K562 (cell line): ENCODE data around the gene KIAA0513. TPM values are rescaled to one million over a fixed set of nuclear protein-coding genes. Genes with fewer than 3 reads are reported as not detected.

ENCODE experiments used
- ATAC-seq: fragments of 200-7000 bp; cut with Tn5 transposase; 3 replicates; pipeline ENCODE4 v1.9.1; 2020; ENCODE audit warnings: moderate library complexity
- BruUV-seq: library from RNA; stranded (reverse); fragments of 400-500 nt; replicated peaks from 2 replicates; lab custom pipeline; 2021; lab: Mats Ljungman, UMichigan
- CTCF ChIA-PET: fragments of 300-600 bp; formaldehyde crosslinking; extraction: SDS; loops from one replicate; lab custom pipeline; 2021; ENCODE audit warnings: low intra/inter-chr PET ratio; lab: Yijun Ruan, JAX
- POLR2A ChIA-PET: fragments of 300-600, 350-650 bp; sonication (Branson Sonifier 250); formaldehyde crosslinking; extraction: SDS; loops from one replicate; lab custom pipeline; 2021; ENCODE audit warnings: antibody characterized with exemption, inconsistent platforms; lab: Yijun Ruan, JAX
- DNase-seq, 4 experiments: peaks; one replicate each; pipeline versions ENCODE4 v3.0.0 to v3.0.0-alpha.2; 2011 to 2018; ENCODE audit warnings: low spot score in 3 of 4, mixed read lengths in 3 of 4; ENCODE audit errors: extremely low read depth in 1 of 4
- FAIRE-seq: peaks from 2 replicates; lab custom pipeline; 2011; peaks lifted over from hg19 to GRCh38; lab: Jason Lieb, UNC
- H2AFZ ChIP-seq: 2 replicates; pipeline ENCODE4 v1.6.0; 2011; ENCODE audit warnings: low read depth, low read length, control low read depth, inconsistent platforms
- H3K27ac ChIP-seq: fragments of 200-600 bp; 3 replicates; pipeline ENCODE4 v1.8.0; 2011; ENCODE audit warnings: low read depth, mild to moderate bottlenecking, control low read depth, inconsistent platforms, low read length, moderate library complexity, mixed read lengths; ENCODE audit errors: extremely low read depth
- H3K27me3 ChIP-seq, 2 experiments: fragments of 300-600 bp in 1 of 2; 2 replicates in 1 of 2; 3 replicates in 1 of 2; pipeline versions ENCODE4 v1.6.0 to v1.8.0; 2011; ENCODE audit warnings: inconsistent platforms in 2 of 2, low read length in 2 of 2, mild to moderate bottlenecking in 1 of 2, mixed read lengths in 1 of 2, moderate library complexity in 1 of 2; ENCODE audit not compliant: control insufficient read depth in 2 of 2, insufficient read depth in 2 of 2
- H3K36me3 ChIP-seq: fragments of 300-600 bp; 3 replicates; pipeline ENCODE4 v1.8.0; 2011; ENCODE audit warnings: mild to moderate bottlenecking, low read length, inconsistent platforms; ENCODE audit not compliant: control insufficient read depth, insufficient read depth
- H3K4me1 ChIP-seq, 2 experiments: fragments of 200-600 bp in 1 of 2; replicated peaks in 1 of 2; 2 replicates in 1 of 2; 3 replicates in 1 of 2; pipeline versions ENCODE4 v1.5.1 to v1.8.0; 2011; ENCODE audit warnings: inconsistent platforms in 2 of 2, low read length in 2 of 2, mild to moderate bottlenecking in 1 of 2, mixed read lengths in 1 of 2, moderate library complexity in 1 of 2; ENCODE audit not compliant: control insufficient read depth in 2 of 2, insufficient read depth in 2 of 2
- H3K4me2 ChIP-seq: 2 replicates; pipeline ENCODE4 v1.6.1; 2011; ENCODE audit warnings: low read length, control low read depth, inconsistent platforms, mixed read lengths; ENCODE audit not compliant: insufficient read depth
- H3K4me3 ChIP-seq: fragments of 200-600 bp; sonication (generic), shearing (Covaris generic); 2 replicates; pipeline ENCODE4 v1.5.1; 2016; ENCODE audit warnings: control low read depth, inconsistent platforms
- H3K79me2 ChIP-seq: fragments of 200-600 bp; 3 replicates; pipeline ENCODE4 v1.8.0; 2011; ENCODE audit warnings: low read length, inconsistent platforms; ENCODE audit not compliant: control insufficient read depth, insufficient read depth
- H3K9ac ChIP-seq, 2 experiments: 2 replicates each; pipeline versions ENCODE4 v1.6.0 to v1.6.1; 2011; ENCODE audit warnings: low read depth in 2 of 2, low read length in 2 of 2, control low read depth in 1 of 2, inconsistent platforms in 1 of 2, mild to moderate bottlenecking in 1 of 2, mixed read lengths in 1 of 2; ENCODE audit not compliant: insufficient read depth in 1 of 2
- H3K9me1 ChIP-seq: one replicate; pipeline ENCODE4 v1.6.0; 2011; ENCODE audit warnings: inconsistent platforms, mild to moderate bottlenecking, low read length, moderate library complexity; ENCODE audit not compliant: control insufficient read depth, insufficient read depth
- H3K9me3 ChIP-seq: replicated peaks from 2 replicates; pipeline ENCODE4 v1.5.1; 2011; ENCODE audit warnings: low read depth, low read length, inconsistent platforms; ENCODE audit not compliant: control insufficient read depth, insufficient read depth
- H4K20me1 ChIP-seq: replicated peaks from 2 replicates; pipeline ENCODE4 v1.6.1; 2011; ENCODE audit warnings: low read length, inconsistent platforms, mixed read lengths; ENCODE audit not compliant: control insufficient read depth, insufficient read depth
- AFF1 ChIP-seq, 2 experiments: fragments of 450-650 bp; IDR thresholded peaks; 2 replicates each; pipeline ENCODE4 v1.6.1; 2018; ENCODE audit warnings: mild to moderate bottlenecking in 2 of 2, low read depth in 1 of 2; ENCODE audit not compliant: partially characterized antibody in 2 of 2
- CBX2 ChIP-seq: fragments of 200-600 bp; sonication (generic); IDR thresholded peaks from one replicate; pipeline ENCODE4 v1.6.1; 2012; ENCODE audit warnings: mild to moderate bottlenecking, low read length, inconsistent platforms; ENCODE audit not compliant: insufficient read depth, poor library complexity, severe bottlenecking
- DNMT1 ChIP-seq: fragments of 450-650 bp; IDR thresholded peaks from 2 replicates; pipeline ENCODE4 v1.6.1; 2016; ENCODE audit warnings: antibody characterized with exemption, mild to moderate bottlenecking
- GTF2B ChIP-seq: IDR thresholded peaks from 2 replicates; pipeline ENCODE4 v1.6.1; 2011; ENCODE audit not compliant: insufficient read length; ENCODE audit errors: extremely low read depth
- ID3 ChIP-seq, 2 experiments: fragments of 250-450 bp in 1 of 2; fragments of 450-650 bp in 1 of 2; sonication (Bioruptor Pico) in 1 of 2; IDR thresholded peaks; 2 replicates each; pipeline versions ENCODE4 v1.6.1 to v1.8.0; 2016 to 2021; ENCODE audit warnings: mild to moderate bottlenecking in 2 of 2, moderate library complexity in 2 of 2, missing compliant biosample characterization in 1 of 2, missing genetic modification characterization in 1 of 2
- MAZ ChIP-seq, 2 experiments: fragments of 450-650 bp in 1 of 2; sonication (generic) in 1 of 2; formaldehyde crosslinking; IDR thresholded peaks in 1 of 2; conservative IDR thresholded peaks in 1 of 2; 2 replicates each; pipeline versions ENCODE4 v1.4.0 to v1.5.0; 2020; ENCODE audit warnings: mild to moderate bottlenecking in 1 of 2, missing genetic modification reagents in 1 of 2
- MXD1 ChIP-seq: fragments of 250-450 bp; sonication (Bioruptor Pico); IDR thresholded peaks from 2 replicates; pipeline ENCODE4 v1.8.0; 2021; ENCODE audit warnings: borderline replicate concordance, mild to moderate bottlenecking, moderate library complexity; ENCODE audit not compliant: poor library complexity, severe bottlenecking
- PHTF2 ChIP-seq: fragments of 250-450 bp; sonication (Bioruptor Pico); IDR thresholded peaks from 2 replicates; pipeline ENCODE4 v1.5.0; 2021; ENCODE audit warnings: mild to moderate bottlenecking
- SMAD2 ChIP-seq: fragments of 150-350 bp; IDR thresholded peaks from 2 replicates; pipeline ENCODE4 v1.6.1; 2014; ENCODE audit warnings: low read depth, mild to moderate bottlenecking, low read length
- SPI1 ChIP-seq: IDR thresholded peaks from 2 replicates; pipeline ENCODE4 v1.6.1; 2011; ENCODE audit warnings: low read depth, low read length, control low read depth, borderline replicate concordance
- TAF9B ChIP-seq: fragments of 450-650 bp; IDR thresholded peaks from 2 replicates; pipeline ENCODE4 v1.6.1; 2018; ENCODE audit warnings: mild to moderate bottlenecking; ENCODE audit not compliant: partially characterized antibody
- TRIM24 ChIP-seq, 2 experiments: fragments of 450-650 bp; IDR thresholded peaks; 2 replicates each; pipeline ENCODE4 v1.6.1; 2016
- ZFX ChIP-seq: sonication (generic); formaldehyde crosslinking; IDR thresholded peaks from 2 replicates; pipeline ENCODE4 v1.8.0; 2022; ENCODE audit warnings: mild to moderate bottlenecking, missing genetic modification reagents, moderate library complexity
- ZNF668 ChIP-seq: fragments of 250-450 bp; sonication (Bioruptor Pico); IDR thresholded peaks from 2 replicates; pipeline ENCODE4 v1.8.0; 2022; ENCODE audit warnings: mild to moderate bottlenecking, inconsistent platforms
- ZNF764 ChIP-seq: fragments of 250-450 bp; sonication (Bioruptor Pico); IDR thresholded peaks from 2 replicates; pipeline ENCODE4 v1.4.0; 2020; ENCODE audit warnings: low read depth, mild to moderate bottlenecking, moderate library complexity
- WGBS: fragments of 100-300 bp; shearing (Covaris generic); methylation state at CpG from one replicate; pipeline ENCODE4 v1.1.6; 2016; ENCODE audit warnings: low coverage, mixed read lengths; ENCODE audit not compliant: insufficient coverage; ENCODE audit errors: missing lambda C conversion rate; 5-methylcytosine and 5-hydroxymethylcytosine counted together
- in situ Hi-C: fragments of 300-500 bp; cut with MboI; formaldehyde crosslinking; loops from 4 replicates; pipeline ENCODE4 v1.15.0; 2018; ENCODE audit warnings: inconsistent platforms, mixed read lengths
- intact Hi-C: fragments of 100-400 bp; cut with micrococcal nuclease; formaldehyde crosslinking; loops from 2 replicates; pipeline ENCODE4 v1.14.2; 2022
- polyA plus RNA-seq, 8 experiments: library from polyadenylated mRNA; depleted of rRNA in 4 of 8; stranded (reverse) in 5 of 8; unstranded in 3 of 8; fragments of >200 nt; fragmentation: Nextera tagmentation in 2 of 8; fragmentation: Illumina TruSeq in 1 of 8; extraction: Ambion mirVana in 2 of 8; extraction: Trizol in 1 of 8; gene quantifications; 2 replicates each; pipeline versions ENCODE4 v1.2.1 to v1.2.3, GENCODE V29; 2011 to 2014; ENCODE audit warnings: inconsistent platforms in 1 of 8, missing spikeins in 1 of 8
- total RNA-seq, 7 experiments: library from RNA; depleted of rRNA in 6 of 7; stranded (reverse); fragments of >200 nt in 6 of 7; fragmentation: Illumina TruSeq in 2 of 7; extraction: Trizol in 2 of 7; gene quantifications; 2 replicates each; pipeline versions ENCODE4 v1.2.1 to v1.2.3, GENCODE V29; 2011 to 2021; ENCODE audit warnings: low replicate concordance in 1 of 7

The KIAA0513 gene
- total and polyA plus RNA-seq, 9 of the 15 experiments (the other 6 are each of a cell fraction or from before 2014, with no cell fraction given): 0.18 to 13.7 (median 10.2) TPM

GRCh38 chr16:85011846-85012284 is 15.7 kb upstream of the KIAA0513 start:
- H3K36me3 ChIP-seq: peaks cover 20% of the 10 kb centered on the region; the same call in 1 of the 3 replicates
- DNase-seq (no peak), ATAC-seq (peak; percentile 58), FAIRE-seq (no peak)
- peaks cover 8% of the 10 kb centered on the region for H4K20me1 ChIP-seq
- WGBS: 2% methylated on average over 17 of the region's 17 CpGs
- H2AFZ ChIP-seq: peak overlapping the region; percentile 100
- intact Hi-C loops: no loop called here
- no peaks in the 10 kb centered on the region for H3K9me3 ChIP-seq
- no peaks in the 10 kb centered on the region for H3K27me3 ChIP-seq
- peaks cover 49% of the 10 kb centered on the region for H3K79me2 ChIP-seq
- CTCF ChIA-PET: interaction anchor here (0.7 to 0.9 kb wide), 2 partner anchors 8 to 563 kb away, joined by 3 to 4 read pairs; no protein-coding TSS in a partner anchor
- TSS peak; percentile 99 for BruUV-seq
- peak overlapping the region; percentile 96 for H3K4me2 ChIP-seq
- no peaks in the 10 kb centered on the region for H3K9me1 ChIP-seq
- POLR2A ChIA-PET: interaction anchor here (0.6 to 4.9 kb wide), 13 partner anchors 11 to 635 kb away, joined by 3 to 50 read pairs (median 4); partner anchors contain the start of gene KIAA0513
- in situ Hi-C loops: no loop called here
- peak overlapping the region; percentile 99 for H3K9ac ChIP-seq
- H3K27ac ChIP-seq: peak overlapping the region; percentile 98
- peak overlapping the region; percentile 97 for H3K4me3 ChIP-seq
- H3K4me1 ChIP-seq: peaks cover 7 to 18% of the 10 kb centered on the region in 2 experiments
- TF ChIP-seq ZNF764 (CRISPR knock-in tag): no peak; the same call in 1 of the 2 replicates
- no peak for TF ChIP-seq CBX2
- peak in 1 of 2 experiments; percentile 77 for TF ChIP-seq AFF1 (IDR thresholded peaks at IDR 0.05; ENCODE audit: low read depth in 1 of 2, partially characterized antibody in 2 of 2)
- no peak for TF ChIP-seq PHTF2 (CRISPR knock-in tag)
- TF ChIP-seq ZNF668 (CRISPR knock-in tag): no peak
- TF ChIP-seq ID3 (CRISPR knock-in tag; IDR thresholded peaks at IDR 0.05): no peak
- no peak for TF ChIP-seq ID3 (tag; IDR thresholded peaks at IDR 0.05)
- TF ChIP-seq SMAD2: no peak
- TF ChIP-seq TRIM24 (IDR thresholded peaks at IDR 0.05): no peak
- TF ChIP-seq ZFX: peak; percentile 41; the same call in 1 of the 2 replicates
- TF ChIP-seq DNMT1: 0 out of 2 replicates have a peak, but pooled peaks have one; percentile 25
- no peak for TF ChIP-seq GTF2B
- TF ChIP-seq MXD1: no peak
- TF ChIP-seq SPI1: no peak
- peak in 1 of 2 experiments; percentile 72; a peak in 2 of 4 replicates for TF ChIP-seq MAZ (CRISPR knock-in tag; conservative IDR thresholded peaks at IDR 0.05 in 1 of 2, IDR thresholded peaks at IDR 0.05 in 1 of 2)
- TF ChIP-seq TAF9B: no peak
